SU-DHL-6 (cell line): ENCODE measurements around the gene HHLA2.

ENCODE experiments used
- H2AFZ ChIP-seq: fragments of 200-600 bp; sonication (generic); 2 replicates; pipeline ENCODE4 v1.6.1; 2014; ENCODE audit warnings: low read depth, mild to moderate bottlenecking, moderate library complexity, mixed read lengths, antibody characterized with exemption, low read length; ENCODE audit not compliant: severe bottlenecking
- H3F3A ChIP-seq: fragments of 200-600 bp; shearing (Covaris generic); 2 replicates; pipeline ENCODE4 v1.6.0; 2016; ENCODE audit warnings: antibody characterized with exemption, mild to moderate bottlenecking; ENCODE audit not compliant: insufficient read depth
- H3K27ac ChIP-seq: fragments of 200-600 bp; sonication (generic); 2 replicates; pipeline ENCODE4 v1.5.1; 2016; ENCODE audit warnings: low read depth, mild to moderate bottlenecking, low read length, moderate library complexity, mixed read lengths
- H3K27me3 ChIP-seq: fragments of 200-600 bp; sonication (generic), shearing (Covaris generic); 2 replicates; pipeline ENCODE4 v1.6.0; 2014; ENCODE audit warnings: mild to moderate bottlenecking, low read length
- H3K36me3 ChIP-seq: fragments of 200-600 bp; sonication (generic); 2 replicates; pipeline ENCODE4 v1.6.1; 2014; ENCODE audit warnings: mild to moderate bottlenecking, low read length, mixed read lengths
- H3K4me2 ChIP-seq: fragments of 300-600, 200-600 bp; shearing (Covaris generic), sonication (generic); 2 replicates; pipeline ENCODE4 v1.6.0; 2014; ENCODE audit warnings: low read length, low read depth, mild to moderate bottlenecking; ENCODE audit not compliant: poor library complexity, severe bottlenecking
- H3K4me3 ChIP-seq: fragments of 200-600 bp; sonication (generic); 2 replicates; pipeline ENCODE4 v1.5.1; 2014; ENCODE audit warnings: antibody characterized with exemption, low read length, mild to moderate bottlenecking, mixed read lengths; ENCODE audit not compliant: insufficient read depth, poor library complexity, severe bottlenecking
- H3K79me2 ChIP-seq: fragments of 200-600 bp; sonication (generic); 2 replicates; pipeline ENCODE4 v1.6.1; 2014; ENCODE audit warnings: mild to moderate bottlenecking, low read length, moderate library complexity; ENCODE audit not compliant: insufficient read depth
- H3K9ac ChIP-seq: fragments of 200-600 bp; sonication (generic); 2 replicates; pipeline ENCODE4 v1.7.0; 2014; ENCODE audit warnings: mild to moderate bottlenecking, low read length
- H3K9me2 ChIP-seq: fragments of 200-600 bp; sonication (generic); replicated peaks from 2 replicates; pipeline ENCODE4 v1.6.1; 2014; ENCODE audit warnings: low read length; ENCODE audit not compliant: insufficient read depth
- H3K9me3 ChIP-seq: fragments of 200-600 bp; sonication (generic); 2 replicates; pipeline ENCODE4 v1.6.1; 2014; ENCODE audit warnings: low read length, mixed read lengths; ENCODE audit not compliant: insufficient read depth
- H4K20me1 ChIP-seq: fragments of 200-600 bp; sonication (generic); 2 replicates; pipeline ENCODE4 v1.6.1; 2014; ENCODE audit warnings: low read depth, mild to moderate bottlenecking, antibody characterized with exemption, low read length, moderate library complexity, mixed read lengths
- EZH2phosphoT487 ChIP-seq: fragments of 200-600 bp; sonication (generic), shearing (Covaris generic); conservative IDR thresholded peaks from 2 replicates; pipeline ENCODE4 v1.6.1; 2018; ENCODE audit warnings: mild to moderate bottlenecking, antibody characterized with exemption, low read length, moderate library complexity, mixed read lengths
- TF ChIP-seq, protein P1 (sequence below): fragments of 200-600 bp; sonication (generic); IDR thresholded peaks from one replicate; pipeline ENCODE4 v1.5.1; 2017; ENCODE audit warnings: antibody characterized with exemption, mild to moderate bottlenecking, low read length, moderate library complexity; ENCODE audit not compliant: insufficient read depth, poor library complexity, severe bottlenecking

The HHLA2 gene

GRCh38 chr3:108383306-108383705, 87.0 kb downstream of the HHLA2 start:
- no peak overlapping the region for H3K27ac ChIP-seq
- H3K4me3 ChIP-seq = no peak overlapping the region
- H3K27me3 ChIP-seq = no peaks in the 10 kb centered on the region
- H3K79me2 ChIP-seq = no peaks in the 10 kb centered on the region
- H3K4me2 ChIP-seq = no peak overlapping the region
- no peaks in the 10 kb centered on the region for H3F3A ChIP-seq
- no peak overlapping the region for H3K9ac ChIP-seq
- H2AFZ ChIP-seq = no peak overlapping the region
- H3K36me3 ChIP-seq = no peaks in the 10 kb centered on the region
- H3K9me3 ChIP-seq = no peaks in the 10 kb centered on the region
- no peaks in the 10 kb centered on the region for H4K20me1 ChIP-seq
- TF ChIP-seq, protein P1, sequence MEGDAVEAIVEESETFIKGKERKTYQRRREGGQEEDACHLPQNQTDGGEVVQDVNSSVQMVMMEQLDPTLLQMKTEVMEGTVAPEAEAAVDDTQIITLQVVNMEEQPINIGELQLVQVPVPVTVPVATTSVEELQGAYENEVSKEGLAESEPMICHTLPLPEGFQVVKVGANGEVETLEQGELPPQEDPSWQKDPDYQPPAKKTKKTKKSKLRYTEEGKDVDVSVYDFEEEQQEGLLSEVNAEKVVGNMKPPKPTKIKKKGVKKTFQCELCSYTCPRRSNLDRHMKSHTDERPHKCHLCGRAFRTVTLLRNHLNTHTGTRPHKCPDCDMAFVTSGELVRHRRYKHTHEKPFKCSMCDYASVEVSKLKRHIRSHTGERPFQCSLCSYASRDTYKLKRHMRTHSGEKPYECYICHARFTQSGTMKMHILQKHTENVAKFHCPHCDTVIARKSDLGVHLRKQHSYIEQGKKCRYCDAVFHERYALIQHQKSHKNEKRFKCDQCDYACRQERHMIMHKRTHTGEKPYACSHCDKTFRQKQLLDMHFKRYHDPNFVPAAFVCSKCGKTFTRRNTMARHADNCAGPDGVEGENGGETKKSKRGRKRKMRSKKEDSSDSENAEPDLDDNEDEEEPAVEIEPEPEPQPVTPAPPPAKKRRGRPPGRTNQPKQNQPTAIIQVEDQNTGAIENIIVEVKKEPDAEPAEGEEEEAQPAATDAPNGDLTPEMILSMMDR = no peak
- TF ChIP-seq EZH2phosphoT487 = no peak
- H3K9me2 ChIP-seq = no peaks in the 10 kb centered on the region

DNA sequence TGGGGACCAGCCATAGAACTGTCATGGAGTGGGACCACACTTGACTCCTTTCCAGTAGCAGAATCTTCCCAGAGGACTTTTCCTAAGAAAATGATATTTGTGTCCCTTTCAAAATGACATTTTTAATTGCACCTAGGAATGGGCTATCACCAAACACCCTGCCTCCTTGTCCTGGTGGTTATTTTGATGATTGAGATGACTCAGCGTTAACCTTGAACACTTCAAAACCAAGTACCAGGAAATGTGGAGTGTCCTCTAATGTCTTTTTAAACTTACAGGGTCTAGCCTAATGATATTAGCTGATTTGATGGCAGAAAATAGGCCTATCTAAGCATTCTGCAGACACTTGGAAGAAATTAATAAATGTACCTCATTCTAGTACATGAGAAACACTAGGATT, 90.7 kb downstream of the HHLA2 start:
- no peaks in the 10 kb centered on the region for H3K9me3 ChIP-seq
- no peaks in the 10 kb centered on the region for H3K79me2 ChIP-seq
- H3K9me2 ChIP-seq = no peaks in the 10 kb centered on the region
- H3K4me3 ChIP-seq = no peak overlapping the region
- TF ChIP-seq EZH2phosphoT487 = no peak
- TF ChIP-seq, protein P1 = no peak
- no peak overlapping the region for H3K4me2 ChIP-seq
- H3F3A ChIP-seq = no peaks in the 10 kb centered on the region
- H3K9ac ChIP-seq = no peak overlapping the region
- H2AFZ ChIP-seq = no peak overlapping the region
- no peaks in the 10 kb centered on the region for H4K20me1 ChIP-seq
- no peaks in the 10 kb centered on the region for H3K36me3 ChIP-seq
- no peak overlapping the region for H3K27ac ChIP-seq
- no peaks in the 10 kb centered on the region for H3K27me3 ChIP-seq

- Histone ChIP-seq H3K27ac (no peak overlapping the region), H3K27me3 (no peaks in the 10 kb centered on the region), H3K9me3 (no peaks in the 10 kb centered on the region), H3F3A (no peaks in the 10 kb centered on the region), H3K4me3 (no peak overlapping the region), H3K36me3 (no peaks in the 10 kb centered on the region), H4K20me1 (no peaks in the 10 kb centered on the region), H3K79me2 (no peaks in the 10 kb centered on the region), H3K9me2 (no peaks in the 10 kb centered on the region), H3K4me2 (no peak overlapping the region), H3K9ac (no peak overlapping the region), H2AFZ (no peak overlapping the region)
- no peak for TF ChIP-seq EZH2phosphoT487
- TF ChIP-seq, protein P1 = no peak
Measured at GRCh38 chr3:108388136-108389132, 92.1 kb downstream of the HHLA2 start.
